Esophagus squamous epithelium (tissue), 5 donors: ENCODE data around the gene COQ5. TPM values are rescaled to one million over a fixed set of nuclear protein-coding genes. Genes with fewer than 3 reads are reported as not detected.
"Not testable (repeated sequence)": the region's sequence is repeated elsewhere in the genome, so short reads cannot be mapped to it uniquely, and the experiment has no call there.

Source experiments
- DNase-seq: peaks from one replicate; lab custom pipeline; 2025; lab: John Stamatoyannopoulos, UW
- H3K27ac ChIP-seq, 4 donors: fragments of 200-600 bp; sonication (generic); one replicate each; pipeline ENCODE4 v1.5.1; 2016 to 2019; ENCODE audit warnings: mild to moderate bottlenecking in 1 of 4
- H3K27me3 ChIP-seq, 4 donors: fragments of 200-600 bp; sonication (generic); 1 replicate in 3 of 4; 2 replicates in 1 of 4; pipeline versions ENCODE4 v1.5.1 to v1.6.0; 2017 to 2021; ENCODE audit warnings: antibody characterized with exemption in 1 of 4
- H3K36me3 ChIP-seq, 3 donors: fragments of 200-600 bp; sonication (generic); one replicate each; pipeline ENCODE4 v1.5.1; 2016 to 2019
- H3K4me1 ChIP-seq, 3 donors: fragments of 200-600 bp; sonication (generic); one replicate each; pipeline ENCODE4 v1.5.1; 2017 to 2019
- H3K4me3 ChIP-seq, 4 donors: fragments of 200-600 bp; sonication (generic); 1 replicate in 3 of 4; 2 replicates in 1 of 4; pipeline ENCODE4 v1.5.1; 2016 to 2019; ENCODE audit warnings: mild to moderate bottlenecking in 2 of 4, moderate library complexity in 1 of 4
- H3K9me3 ChIP-seq, 3 donors: fragments of 200-600 bp; sonication (generic); one replicate each; pipeline ENCODE4 v1.5.1; 2016 to 2019
- CTCF ChIP-seq, 6 experiments: fragments of 450-650 bp in 4 of 6; fragments of 200-600 bp in 2 of 6; sonication (generic) in 2 of 6; IDR thresholded peaks; one replicate each; pipeline ENCODE4 v1.5.1; 2016 to 2019; ENCODE audit warnings: antibody characterized with exemption in 6 of 6, mild to moderate bottlenecking in 4 of 6, moderate library complexity in 4 of 6
- POLR2A ChIP-seq, 4 donors: fragments of 450-650 bp; IDR thresholded peaks; one replicate each; pipeline ENCODE4 v1.6.1; 2017; ENCODE audit warnings: antibody characterized with exemption in 4 of 4, mild to moderate bottlenecking in 4 of 4, moderate library complexity in 3 of 4
- WGBS, 2 donors: methylation state at CpG; one replicate each; pipeline ENCODE4 v1.1.5; 2018; 5-methylcytosine and 5-hydroxymethylcytosine counted together
- intact Hi-C: fragments of 100-400 bp; cut with DNase I; formaldehyde crosslinking; loops from one replicate; pipeline ENCODE4 v1.15.0; 2022
- total RNA-seq, 4 donors: library from RNA; depleted of rRNA; stranded (reverse); fragments of >200 nt; gene quantifications; one replicate each; pipeline ENCODE4 v1.1.0, GENCODE V29; 2016
- donor health status: DM: yes; HTN: yes; CAD: no.

COQ5 gene
- total RNA-seq, 4 donors from 2014 or later, result 12.2 to 27.7 (median 20.3) TPM

GRCh38 chr12:120490325-120490724 lies 38.6 kb downstream of the COQ5 start:
- Histone ChIP-seq H3K4me3 (no peak overlapping the region), H3K27ac (no peak overlapping the region), H3K9me3 (no peaks in the 10 kb centered on the region), H3K36me3 (peaks cover 0 to 18% (median 5%) of the 10 kb centered on the region in 3 donors), H3K4me1 (peaks cover 0 to 18% (median 7%) of the 10 kb centered on the region in 3 donors), H3K27me3 (no peaks in the 10 kb centered on the region)
- no peak for DNase-seq
- intact Hi-C loops, result no loop called here
- 93 to 94% methylated on average over 4 to 5 of the region's 5 CpGs for WGBS, 2 donors
- no peak for TF ChIP-seq CTCF (IDR thresholded peaks at IDR 0.05)

- intact Hi-C loops, result no loop called here
- no peak for DNase-seq
- Histone ChIP-seq H3K27ac (peak overlapping the region in 3 of 4 donors; percentile 42 to 61 (median 44)), H3K36me3 (peaks cover 0 to 18% (median 5%) of the 10 kb centered on the region in 3 donors), H3K9me3 (no peaks in the 10 kb centered on the region), H3K4me3 (no peak overlapping the region), H3K27me3 (no peaks in the 10 kb centered on the region), H3K4me1 (peaks cover 0 to 6% (median 0%) of the 10 kb centered on the region in 3 donors)
- TF ChIP-seq POLR2A (IDR thresholded peaks at IDR 0.05), result no peak
- TF ChIP-seq CTCF (IDR thresholded peaks at IDR 0.05), result no peak
- 70 to 75% methylated on average over 4 of the region's 4 CpGs for WGBS, 2 donors
Measured at GRCh38 chr12:120489018-120489417, 39.9 kb downstream of the COQ5 start.

GRCh38 chr12:120488057-120488640 lies 40.8 kb downstream of the COQ5 start:
- Histone ChIP-seq H3K36me3 (peaks cover 0 to 18% (median 5%) of the 10 kb centered on the region in 3 donors), H3K27ac (peak overlapping the region in 2 of 4 donors; percentile 42 to 61), H3K9me3 (no peaks in the 10 kb centered on the region), H3K4me3 (no peak overlapping the region), H3K4me1 (peaks cover 0 to 6% (median 0%) of the 10 kb centered on the region in 3 donors), H3K27me3 (no peaks in the 10 kb centered on the region)
- TF ChIP-seq CTCF (IDR thresholded peaks at IDR 0.05) (no peak), POLR2A (IDR thresholded peaks at IDR 0.05) (no peak)
- intact Hi-C loops, result no loop called here
- WGBS, 2 donors, result 68 to 77% methylated on average over 4 to 5 of the region's 5 CpGs
- no peak for DNase-seq

- H3K4me3 ChIP-seq, DNase-seq, H3K27me3 ChIP-seq, H3K27ac ChIP-seq, intact Hi-C loops, H3K9me3 ChIP-seq, H3K4me1 ChIP-seq: not testable (repeated sequence)
- peaks cover 0 to 24% (median 5%) of the 10 kb centered on the region in 3 donors for H3K36me3 ChIP-seq
- WGBS, 2 donors, result 90 to 91% methylated on average over 6 to 7 of the region's 7 CpGs
Measured at GRCh38 chr12:120487552-120487951, 41.4 kb downstream of the COQ5 start.

- no peaks in the 10 kb centered on the region for H3K27me3 ChIP-seq
- no peak for TF ChIP-seq CTCF (IDR thresholded peaks at IDR 0.05)
- no peak for TF ChIP-seq POLR2A (IDR thresholded peaks at IDR 0.05)
- intact Hi-C loops, result no loop called here
- 79 to 89% methylated on average over 6 of the region's 7 CpGs for WGBS, 2 donors
- no peak for DNase-seq
- no peaks in the 10 kb centered on the region for H3K9me3 ChIP-seq
- H3K4me3 ChIP-seq, result no peak overlapping the region
- H3K27ac ChIP-seq, result no peak overlapping the region
- peaks cover 0 to 6% (median 0%) of the 10 kb centered on the region in 3 donors for H3K4me1 ChIP-seq
- peaks cover 0 to 26% (median 5%) of the 10 kb centered on the region in 3 donors for H3K36me3 ChIP-seq
Measured at GRCh38 chr12:120485961-120486881, 42.7 kb downstream of the COQ5 start.
